T follicular helper cell (primary cell): Measurements from ENCODE around the gene SMYD3.
A peak's percentile ranks its signal among the peaks of the same experiment; 100 is the strongest.

Source experiments
- DNase-seq: peaks from one replicate; pipeline ENCODE4 v3.0.0-alpha.2; 2020; ENCODE audit warnings: low read depth

The SMYD3 gene

DNA sequence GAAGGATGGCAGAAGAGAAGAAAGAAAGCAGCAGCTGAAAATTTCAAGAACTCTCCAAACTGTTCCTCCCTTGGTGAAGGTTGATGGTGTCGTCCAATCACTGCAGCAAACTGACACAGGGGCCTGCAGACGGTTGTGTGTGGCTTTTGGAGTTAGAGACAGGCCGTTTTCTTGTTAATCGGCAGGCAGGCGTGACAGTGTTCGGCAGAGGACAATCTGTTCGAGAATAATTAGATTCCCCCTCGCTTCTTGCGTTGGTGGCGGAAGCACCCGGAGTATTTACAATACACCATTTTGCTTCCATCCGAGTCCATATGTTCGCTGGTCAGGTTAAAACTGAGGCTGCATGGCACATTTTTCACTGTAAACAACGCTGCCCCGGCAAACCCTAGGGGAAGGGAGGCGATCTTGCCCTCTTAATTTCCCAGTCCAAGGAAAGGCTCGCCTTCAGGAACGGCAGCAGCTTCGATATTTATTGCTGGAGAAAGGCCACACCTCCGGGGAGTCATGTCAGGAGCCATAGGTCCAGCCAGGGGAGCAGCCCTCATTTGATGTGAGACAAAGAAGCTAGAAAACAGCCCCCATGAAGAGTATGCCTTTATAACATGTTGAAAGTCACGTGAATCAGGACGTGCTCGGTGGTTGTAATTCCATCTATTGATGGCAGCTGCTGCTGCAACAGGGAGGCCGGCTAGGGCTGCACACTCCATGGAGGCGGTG, 360.1 kb downstream of the SMYD3 start:
- no peak for DNase-seq

DNA sequence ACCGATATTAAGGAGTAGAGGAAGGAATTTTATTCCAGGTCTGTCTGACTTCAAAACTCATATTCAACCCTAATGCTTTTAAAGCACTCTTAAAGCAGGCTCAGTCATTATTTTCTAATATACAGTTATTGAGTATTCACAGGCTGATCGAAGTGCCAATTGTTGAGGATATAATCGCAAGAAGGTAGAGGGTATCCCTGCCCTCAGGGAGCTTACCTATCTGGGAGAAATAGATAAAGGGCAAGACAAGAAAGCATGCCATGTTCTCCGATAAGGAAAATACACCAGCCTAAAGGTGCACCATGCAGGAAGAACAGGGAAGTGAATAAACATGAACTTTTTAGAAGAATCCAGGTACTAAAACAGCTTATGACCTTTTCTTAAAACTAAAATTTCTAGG, 361.2 kb downstream of the SMYD3 start:
- no peak for DNase-seq

DNA sequence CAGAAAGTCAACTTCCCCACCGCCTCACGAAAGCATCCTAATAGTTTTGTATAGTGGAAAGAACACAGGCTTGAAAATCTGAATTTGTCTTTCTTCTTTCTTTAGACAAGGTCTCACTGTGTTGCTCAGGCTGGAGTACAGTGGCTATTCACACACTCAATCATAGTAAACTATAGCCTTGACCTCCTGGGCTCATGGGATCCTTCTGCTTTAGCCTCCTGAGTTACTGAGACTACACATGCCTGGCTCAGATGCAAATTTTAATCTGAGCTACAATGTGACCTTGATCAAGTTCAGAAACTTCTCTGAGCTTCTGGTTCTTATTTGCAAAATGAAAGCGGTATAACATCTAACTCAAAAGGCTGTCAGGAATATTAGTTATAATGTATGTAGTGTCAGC, 362.1 kb downstream of the SMYD3 start:
- DNase-seq: no peak

DNA sequence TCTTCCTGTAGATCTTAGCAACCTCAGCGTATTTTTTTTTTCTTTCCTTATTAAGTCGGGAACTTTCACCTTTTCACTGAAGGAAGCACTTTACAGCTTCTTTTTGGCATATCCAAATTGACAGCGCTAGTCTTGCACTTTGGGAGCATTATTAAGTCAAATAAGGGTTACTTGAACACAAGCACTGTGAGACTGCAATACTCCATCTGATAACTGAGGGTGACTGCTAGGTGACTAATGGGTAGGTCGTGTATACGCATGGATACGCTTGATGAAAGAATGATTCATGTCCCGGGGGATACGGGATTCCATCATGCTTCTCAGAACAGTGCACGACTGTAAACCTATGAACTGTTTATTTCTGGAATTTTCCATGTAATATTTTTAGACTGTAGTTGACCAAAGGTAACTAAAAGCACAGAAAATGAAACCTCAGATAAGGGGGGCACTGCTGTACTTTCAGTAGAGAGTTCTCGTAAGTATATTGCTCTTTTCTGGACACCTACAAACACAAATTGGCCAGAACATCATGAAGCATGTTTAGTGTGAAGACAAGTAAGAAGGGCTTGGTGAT, 364.7 kb downstream of the SMYD3 start:
- no peak for DNase-seq

DNA sequence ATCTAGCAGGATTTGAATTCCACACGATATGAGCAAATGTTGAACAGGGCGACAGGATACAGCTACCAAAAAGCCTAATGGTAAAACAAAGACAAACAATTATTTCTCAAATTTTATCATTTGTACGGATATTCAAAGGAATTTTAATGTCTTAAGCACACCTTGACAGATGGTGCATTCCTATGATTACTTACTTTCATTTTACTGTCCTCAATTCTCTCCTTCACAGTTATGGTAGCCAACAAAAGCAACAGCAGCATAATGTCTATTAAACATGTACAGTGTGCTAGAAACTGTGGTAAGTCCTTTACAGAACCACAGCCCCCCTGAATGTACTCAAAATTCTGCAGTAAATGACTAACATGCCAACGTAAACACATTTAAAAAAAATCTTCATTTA, 365.8 kb downstream of the SMYD3 start:
- DNase-seq: no peak

DNA sequence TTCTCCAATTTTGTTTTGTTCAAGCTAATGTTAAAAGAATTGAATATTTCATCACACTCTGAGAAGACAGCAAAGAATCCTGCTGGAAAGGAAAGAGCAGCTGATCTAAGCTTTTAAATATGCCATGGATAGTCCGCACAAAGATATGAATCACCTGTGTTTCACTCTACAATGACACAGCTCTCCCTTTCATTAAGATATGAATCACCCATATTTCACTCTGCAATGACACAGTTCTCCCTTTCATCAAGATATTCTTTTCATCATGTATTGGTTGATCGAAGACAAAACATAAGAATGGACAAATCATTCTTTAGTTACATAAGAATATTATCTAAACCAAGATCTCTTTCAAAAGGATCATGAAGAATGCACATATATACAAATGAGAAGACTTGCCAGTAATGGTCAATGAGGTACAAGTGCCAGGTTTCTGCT, 367.3 kb downstream of the SMYD3 start:
- no peak for DNase-seq

DNA sequence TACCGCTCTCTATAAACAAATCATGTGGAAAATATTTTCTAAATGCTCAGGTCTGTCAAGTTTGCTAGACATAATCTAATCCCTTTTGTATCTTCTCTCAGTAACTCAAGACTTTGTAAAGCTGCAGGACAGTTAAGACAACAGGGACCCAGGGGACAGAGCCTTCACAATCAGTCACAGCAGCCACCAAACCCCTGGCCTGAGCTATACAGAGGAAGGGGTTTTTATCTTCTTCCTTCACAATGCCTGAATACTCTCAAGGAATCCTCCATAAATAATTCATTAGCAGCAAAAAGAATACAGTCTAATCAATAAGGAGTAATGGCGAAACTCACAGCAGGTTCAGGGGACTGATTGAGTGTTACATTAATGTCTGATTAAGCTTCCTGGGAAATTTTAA, 368.3 kb downstream of the SMYD3 start:
- DNase-seq: no peak

DNA sequence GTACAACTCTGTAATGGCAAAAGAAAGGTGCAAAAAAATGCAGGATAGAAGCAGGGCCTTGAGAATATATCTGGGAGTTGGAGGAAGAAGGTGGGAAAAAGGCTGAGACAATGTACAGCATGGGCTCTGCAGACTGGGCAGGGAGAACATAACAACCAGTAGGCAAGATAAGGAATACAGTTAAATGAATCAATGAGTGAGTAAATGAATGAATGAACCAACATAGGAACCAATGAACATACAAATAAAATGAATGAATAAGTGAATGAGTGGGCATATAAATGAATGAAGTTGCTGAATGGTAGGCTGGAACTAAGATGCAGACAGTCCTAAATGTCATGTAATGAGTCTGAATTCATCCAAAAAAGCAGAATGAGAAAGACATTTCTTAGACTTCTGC, 370.6 kb downstream of the SMYD3 start:
- no peak for DNase-seq

DNA sequence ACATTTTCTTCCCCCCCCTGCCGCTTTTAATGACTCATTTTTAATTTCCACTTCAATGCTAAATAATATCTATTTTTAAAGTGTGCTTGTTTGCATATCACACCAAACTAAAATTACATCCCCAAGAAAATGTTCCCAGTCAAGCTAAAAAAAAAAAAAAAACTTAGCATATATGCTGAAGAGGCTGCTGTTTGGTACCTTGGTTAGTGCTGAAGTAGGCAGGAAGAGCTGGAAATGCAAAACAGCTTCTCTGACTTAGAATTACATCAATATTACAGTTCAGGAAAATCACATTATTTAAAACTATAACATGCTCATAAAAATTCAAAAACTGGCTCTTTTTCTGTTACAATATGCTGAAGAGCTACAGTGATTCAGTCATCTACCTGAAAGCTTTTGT, 372.3 kb downstream of the SMYD3 start:
- DNase-seq: no peak

DNA sequence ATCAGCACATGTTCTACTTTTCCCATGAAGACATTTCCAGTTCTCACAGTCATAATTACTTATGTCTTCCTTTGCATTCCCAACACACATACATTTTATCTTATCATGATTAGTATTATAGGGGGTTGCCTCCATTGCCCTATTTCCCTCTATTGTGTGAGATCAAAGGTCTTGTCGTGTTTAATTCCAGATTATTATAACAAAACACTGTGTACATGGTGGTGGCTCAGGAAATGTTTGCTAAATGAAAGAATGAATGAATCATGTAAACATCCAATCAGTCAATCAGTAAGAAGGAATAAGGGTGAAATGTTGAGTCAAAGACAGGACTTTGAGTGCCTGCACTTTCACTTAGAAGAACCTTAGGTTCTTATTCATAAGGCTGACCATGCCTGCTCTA, 376.0 kb downstream of the SMYD3 start:
- no peak for DNase-seq

DNA sequence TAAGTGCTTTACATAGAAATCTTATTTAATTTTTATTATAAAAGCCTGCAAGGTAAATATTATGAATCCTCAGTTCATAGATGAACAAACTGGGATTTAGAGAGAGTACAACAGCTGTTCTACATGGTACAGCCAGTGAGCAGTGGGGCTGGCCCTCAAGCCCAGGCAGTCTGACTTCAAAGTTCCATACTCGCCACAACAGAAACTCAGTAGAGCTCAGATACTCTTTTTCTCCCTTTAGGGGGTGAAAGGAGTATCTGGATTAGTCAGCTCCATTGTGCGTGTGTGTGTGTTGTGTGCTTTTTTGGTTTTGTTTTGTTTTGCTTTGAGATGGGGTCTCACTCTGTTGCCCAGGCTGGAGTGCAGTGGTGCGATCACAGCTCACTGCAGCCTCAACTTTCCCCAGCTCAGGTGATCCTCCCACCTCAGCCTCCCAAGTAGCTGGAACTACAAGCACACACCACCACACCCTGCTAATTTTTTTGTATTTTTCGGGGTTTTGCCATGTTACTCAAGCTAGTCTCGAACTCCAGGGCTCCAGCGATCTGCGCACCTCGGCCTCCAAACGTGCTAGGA, 378.5 kb downstream of the SMYD3 start:
- no peak for DNase-seq

DNA sequence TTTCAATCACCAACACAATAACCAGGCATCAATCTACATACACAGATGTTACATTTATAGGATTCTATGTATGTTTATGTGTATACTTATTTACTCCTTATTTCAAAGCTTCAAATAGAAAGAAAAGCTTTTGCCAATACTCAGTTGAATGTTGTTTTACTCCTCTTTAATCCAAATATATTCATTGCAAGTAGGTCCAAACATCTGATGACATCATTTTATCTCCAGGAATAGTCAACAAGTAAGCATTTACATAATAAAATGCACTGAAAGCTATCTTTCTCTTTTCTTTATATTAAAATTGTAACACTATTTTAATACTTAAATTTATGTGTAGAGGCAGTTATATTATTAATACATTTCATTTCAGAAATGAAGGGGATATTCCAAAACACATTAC, 380.5 kb downstream of the SMYD3 start:
- no peak for DNase-seq

DNA sequence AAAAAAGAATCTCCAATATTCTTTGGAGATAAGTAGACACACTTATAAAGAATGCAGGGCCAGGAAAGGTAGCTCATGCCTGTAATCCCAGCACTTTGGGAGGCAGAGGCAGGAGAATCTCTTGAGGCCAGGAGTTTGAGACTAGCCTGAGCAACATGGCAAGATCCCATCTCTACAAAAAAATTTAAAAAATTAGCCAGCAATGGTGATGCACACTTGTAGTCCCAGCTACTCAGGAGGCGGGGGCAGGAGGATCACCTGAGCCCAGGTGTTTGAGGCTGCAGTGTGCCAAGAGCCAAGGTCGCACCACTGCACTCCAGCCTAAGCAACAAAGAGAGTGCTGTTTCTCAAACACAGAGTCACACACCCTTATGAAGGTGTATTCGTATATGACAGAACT, 385.0 kb downstream of the SMYD3 start:
- DNase-seq: no peak

DNA sequence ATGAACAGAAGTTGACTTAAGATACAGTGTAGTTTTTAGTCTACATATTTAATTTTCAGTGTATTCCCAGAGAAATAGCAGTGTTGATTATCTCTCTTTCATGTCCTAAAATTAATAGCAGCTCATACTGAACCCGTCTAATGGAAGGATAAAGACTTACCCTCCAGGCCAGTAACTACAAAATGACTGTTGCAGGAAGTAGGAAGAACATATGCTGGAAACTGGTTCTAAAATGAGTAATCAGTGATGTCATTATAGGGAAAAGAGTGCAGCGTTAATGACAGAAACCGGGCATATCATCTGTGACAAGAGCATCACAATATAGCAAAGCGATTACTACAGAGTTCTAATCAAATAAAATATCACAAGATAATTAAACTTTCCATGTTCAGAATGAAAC, 385.5 kb downstream of the SMYD3 start:
- DNase-seq: no peak

DNA sequence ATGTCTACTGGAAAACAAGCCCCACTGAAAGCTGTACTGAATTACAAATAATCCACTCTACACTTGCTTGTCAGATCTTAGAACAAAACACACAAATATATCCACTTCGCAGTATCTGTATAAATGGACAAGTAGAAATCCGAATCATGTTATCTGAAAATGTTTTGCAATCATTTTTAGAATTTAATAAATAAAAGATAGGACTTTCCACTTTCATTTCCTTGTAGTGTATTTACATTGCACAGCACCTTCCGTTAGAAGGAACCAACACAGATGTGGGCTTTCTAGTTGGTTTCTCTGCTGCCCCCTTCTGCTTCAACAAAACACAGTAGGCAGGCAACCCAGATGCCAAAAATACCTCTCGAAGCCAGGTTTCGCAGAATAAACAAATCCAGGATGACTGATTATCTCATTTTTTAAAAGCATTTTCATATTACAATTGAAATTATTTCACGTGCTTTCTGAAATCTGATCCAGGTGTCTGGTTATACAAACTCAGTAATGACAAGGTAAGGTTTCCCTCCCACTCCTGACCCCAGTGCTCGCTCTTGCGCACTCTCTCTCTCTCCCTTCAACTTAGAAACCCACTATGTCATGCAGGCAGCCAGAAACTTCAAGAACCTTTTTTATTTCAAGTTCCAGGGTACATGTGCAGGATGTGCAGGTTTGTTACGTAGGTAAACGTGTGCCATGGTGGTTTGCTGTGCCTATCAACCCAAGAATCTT, 389.9 kb downstream of the SMYD3 start:
- DNase-seq: peak; percentile 43

DNA sequence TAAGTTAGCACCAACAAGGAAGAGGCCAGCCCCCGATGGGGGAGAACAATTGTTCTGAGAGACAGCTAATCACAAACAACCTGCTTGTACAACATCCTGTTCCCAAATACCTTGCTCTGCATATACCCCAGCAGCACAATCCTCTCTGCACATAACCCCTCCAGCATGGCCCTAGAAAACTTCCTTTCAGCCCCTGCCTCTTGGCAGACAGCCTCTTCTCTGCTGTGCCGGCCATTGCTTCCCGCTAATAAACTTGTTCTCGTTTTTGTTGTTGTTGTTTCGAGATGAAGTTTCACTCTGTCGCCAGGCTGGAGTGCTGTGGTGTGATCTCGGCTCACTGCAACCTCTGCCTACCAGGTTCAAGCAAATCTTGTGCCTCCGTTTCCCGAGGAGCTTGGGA, 392.7 kb downstream of the SMYD3 start:
- no peak for DNase-seq

DNA sequence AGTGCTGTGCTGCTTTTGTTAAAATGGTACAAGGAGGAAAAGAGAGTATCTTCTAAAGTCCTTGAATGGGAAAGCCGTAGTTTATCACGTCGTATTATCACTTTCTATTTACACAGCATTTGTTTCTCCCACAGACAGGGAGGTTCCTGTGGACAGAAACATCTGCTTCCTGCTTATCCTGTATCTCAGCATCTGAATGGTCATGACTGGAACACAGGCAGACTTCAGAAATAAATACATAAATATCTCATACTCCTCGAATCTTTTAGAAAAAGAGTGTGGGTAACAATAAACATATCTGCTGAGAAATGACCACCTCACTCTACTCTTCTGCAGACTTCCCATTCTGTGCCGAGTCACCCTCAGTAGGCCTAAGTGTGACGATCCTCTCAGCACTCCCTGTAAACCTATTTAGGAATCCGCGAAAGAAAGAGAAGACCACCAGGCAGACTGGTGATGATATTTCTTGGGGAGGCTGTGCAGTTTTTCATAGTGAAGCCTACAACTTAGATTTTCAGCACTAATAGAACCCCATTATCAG, 393.5 kb downstream of the SMYD3 start:
- no peak for DNase-seq

DNA sequence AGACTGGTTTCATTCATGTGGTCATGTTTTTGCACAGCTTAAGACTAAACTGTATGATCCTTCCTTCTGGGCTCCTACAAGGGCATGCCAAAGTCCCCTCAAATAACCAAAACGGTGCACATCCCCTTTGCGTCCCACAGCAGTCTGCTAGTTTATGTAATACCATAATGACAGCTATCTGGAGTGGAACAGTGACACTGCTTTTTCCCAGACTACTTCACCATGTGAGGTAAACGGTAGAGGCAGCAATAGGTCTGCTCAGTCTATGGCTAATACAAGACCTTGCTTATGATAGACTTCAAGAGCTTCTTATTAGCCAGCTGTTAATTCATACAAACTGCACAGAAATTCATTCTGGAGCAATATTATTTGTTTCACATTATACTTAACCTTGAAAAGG, 395.5 kb downstream of the SMYD3 start:
- DNase-seq: no peak

DNA sequence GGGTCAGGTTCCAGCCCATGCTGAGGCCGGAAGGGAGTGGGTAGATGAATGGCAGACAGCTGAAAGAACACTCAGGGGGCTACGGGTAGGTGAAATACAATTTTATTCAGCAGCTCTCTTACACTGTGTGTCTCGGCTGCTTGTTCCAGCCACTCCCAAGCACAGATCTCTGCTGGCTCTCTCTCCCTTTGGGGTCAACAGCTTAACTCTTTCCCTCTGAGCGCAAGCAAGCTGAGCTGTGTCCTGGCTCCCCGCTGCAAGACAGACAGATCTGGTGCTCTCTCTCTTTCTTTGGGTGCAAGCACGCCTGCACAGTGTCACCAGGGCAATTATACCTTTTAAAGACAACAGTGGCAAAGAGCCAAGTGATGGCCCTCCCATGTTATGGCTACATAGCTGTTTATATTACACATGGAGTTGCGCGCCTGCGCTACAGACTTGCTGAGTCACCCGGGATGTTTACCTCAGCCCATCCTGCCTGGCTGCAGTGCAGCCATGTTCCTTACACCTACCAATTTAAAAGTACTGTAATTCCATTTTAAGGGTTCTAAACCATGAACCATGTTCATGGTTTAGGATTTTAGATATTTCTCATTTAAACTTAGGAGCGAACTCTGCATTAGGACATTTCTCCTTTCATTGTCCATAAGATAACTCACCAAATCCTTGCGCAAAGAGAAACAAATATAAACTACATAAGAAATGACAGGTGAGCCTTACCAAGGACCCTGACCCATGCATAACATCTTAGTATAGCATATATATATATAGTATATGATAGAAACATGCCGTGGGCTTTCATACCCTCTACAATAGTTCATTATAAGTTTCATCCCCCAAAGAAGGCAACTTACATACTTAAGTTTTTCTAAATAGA, 396.5 kb downstream of the SMYD3 start:
- DNase-seq: no peak

DNA sequence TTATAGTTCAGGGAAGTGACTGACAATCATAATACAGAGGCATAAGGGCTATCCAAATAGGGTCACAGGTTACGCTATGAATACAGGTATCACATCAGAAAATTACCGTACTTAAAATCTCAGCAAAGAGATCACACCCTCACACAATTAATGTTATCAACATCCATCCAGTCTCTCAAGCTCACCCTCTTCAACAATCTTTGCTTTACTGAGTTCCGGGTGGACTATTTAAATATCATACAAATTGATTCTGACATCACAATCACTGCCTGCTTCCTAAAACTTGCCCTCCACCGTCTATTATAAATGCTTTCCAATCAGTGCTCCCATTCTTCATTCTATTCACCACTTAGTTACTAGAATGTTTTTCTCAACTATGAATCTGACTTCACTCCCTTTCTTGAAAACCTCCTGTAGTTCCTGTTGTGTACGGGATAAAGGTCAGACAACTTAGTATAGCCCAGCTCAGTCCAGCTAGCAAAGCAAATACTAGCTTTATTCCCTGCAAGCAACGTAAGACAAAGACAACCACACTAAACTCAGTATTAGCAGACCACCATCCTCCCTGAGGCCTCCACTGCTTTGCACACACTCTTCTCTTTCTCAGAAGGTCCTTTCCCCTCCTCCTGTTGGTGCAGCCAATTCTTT, 398.7 kb downstream of the SMYD3 start:
- DNase-seq: no peak
